ENCODE measurements around the gene IL22RA2. TPM values are rescaled to one million over a fixed set of nuclear protein-coding genes. Genes with fewer than 3 reads are reported as not detected.

Gene IL22RA2, protein sequence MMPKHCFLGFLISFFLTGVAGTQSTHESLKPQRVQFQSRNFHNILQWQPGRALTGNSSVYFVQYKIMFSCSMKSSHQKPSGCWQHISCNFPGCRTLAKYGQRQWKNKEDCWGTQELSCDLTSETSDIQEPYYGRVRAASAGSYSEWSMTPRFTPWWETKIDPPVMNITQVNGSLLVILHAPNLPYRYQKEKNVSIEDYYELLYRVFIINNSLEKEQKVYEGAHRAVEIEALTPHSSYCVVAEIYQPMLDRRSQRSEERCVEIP
- total RNA-seq (2016; rRNA removed; fragmentation: Illumina TruSeq; extraction: Trizol) (not detected in 2 replicates), polyA plus RNA-seq (2011; rRNA removed) (not detected in 2 replicates), polyA minus RNA-seq (2011; rRNA and poly(A)+ RNA removed; ENCODE audit: low replicate concordance) (not detected in 2 replicates), Bru-seq, nascent RNA (percentile 4 among the genes with signal in this experiment), BruChase-seq, experiment 1, labeled RNA remaining after a 6-hour chase (not detected), BruChase-seq, experiment 2, labeled RNA remaining after a 2-hour chase (percentile 4 among the genes with signal in this experiment)
- total RNA-seq (2016; cell fraction: cytosol; rRNA removed; fragmentation: Illumina TruSeq; extraction: Trizol; ENCODE audit: low read depth), result not detected in 2 replicates
- total RNA-seq (2016; cell fraction: insoluble cytoplasmic fraction; rRNA removed; fragmentation: Illumina TruSeq; extraction: Trizol), result not detected in 2 replicates
- not detected in 2 replicates for total RNA-seq (2016; cell fraction: membrane; rRNA removed; fragmentation: Illumina TruSeq; extraction: Trizol)
- total RNA-seq (2016; cell fraction: nucleus; rRNA removed; fragmentation: Illumina TruSeq; extraction: Trizol), result not detected in 2 replicates
- not detected in 2 replicates for polyA plus RNA-seq (2011; cell fraction: cytosol; rRNA removed)
- polyA plus RNA-seq (2011; cell fraction: nucleus; rRNA removed), result not detected in 2 replicates
- polyA plus RNA-seq (2012), result not detected in 2 replicates
- polyA plus RNA-seq (2016; cell fraction: cytosol; fragmentation: Illumina TruSeq; extraction: Trizol; ENCODE audit: low read depth), result not detected in 2 replicates
- polyA plus RNA-seq (2016; cell fraction: insoluble cytoplasmic fraction; fragmentation: Illumina TruSeq; extraction: Trizol; ENCODE audit: low read depth), result not detected in 2 replicates
- polyA plus RNA-seq (2016; cell fraction: membrane; fragmentation: Illumina TruSeq; extraction: Trizol; ENCODE audit: low read depth), result not detected in 2 replicates
- not detected in 2 replicates for polyA plus RNA-seq (2016; cell fraction: nucleus; fragmentation: Illumina TruSeq; extraction: Trizol; ENCODE audit: insufficient read depth, low read depth)
- polyA minus RNA-seq (2011; cell fraction: cytosol; rRNA and poly(A)+ RNA removed), result not detected in 2 replicates
- polyA minus RNA-seq (2011; cell fraction: nucleus; rRNA and poly(A)+ RNA removed), result not detected in 2 replicates
- long read RNA-seq, experiment 1, result 0 reads
- long read RNA-seq, experiment 2, result 0 reads

DNA sequence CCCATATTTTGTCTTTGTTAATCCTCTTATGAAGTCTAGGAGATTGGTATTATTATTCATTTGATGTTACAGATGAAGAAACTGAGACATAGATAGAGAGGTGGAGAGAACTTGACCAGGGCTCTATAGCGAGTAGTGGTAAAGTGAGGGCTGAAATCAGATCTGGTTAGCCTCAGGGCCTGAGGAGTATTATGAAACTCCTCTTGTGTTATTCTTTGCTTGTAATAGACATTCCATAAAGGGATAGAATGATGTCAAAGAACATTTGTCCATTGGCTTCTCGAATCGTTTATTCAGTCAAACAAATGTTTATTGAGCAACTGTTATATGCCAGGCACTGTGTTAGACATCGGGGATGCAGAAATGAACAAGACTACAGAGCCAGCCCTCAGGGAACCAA lies at the start of gene IL22RA2:
TSS of gene IL22RA2 (minus strand) at position 144 of the 400 bp plus-strand sequence. CDS start 11,895 bp downstream, outside the sequence.
- intact Hi-C loops (cut with micrococcal nuclease; ENCODE audit: unreplicated experiment), result no loop called here
- Histone ChIP-seq H3K36me3 (replicated peaks in 1 of 2; ENCODE audit: control insufficient read depth in 1 of 2, insufficient read depth in 2 of 2, low read length in 2 of 2) (no peaks in the 10 kb centered on the region), H2AFZ (ENCODE audit: low read length) (no peak within 1 kb of the TSS), H3K4me2 (ENCODE audit: low read depth, low read length) (no peak within 1 kb of the TSS), H3K79me2 (ENCODE audit: insufficient read depth, low read length) (no peaks in the 10 kb centered on the region), H4K20me1 (ENCODE audit: insufficient read depth, low read length) (no peaks in the 10 kb centered on the region), H3K27me3 (ENCODE audit: control insufficient read depth in 1 of 2, insufficient read depth in 2 of 2, low read length in 2 of 2) (peaks cover 0 to 22% of the 10 kb centered on the region in 2 experiments; a peak in 3 of 5 replicates), H3K4me3 (replicated peaks in 1 of 3; ENCODE audit: insufficient read depth in 1 of 3, low read depth in 2 of 3, low read length in 3 of 3) (no peak within 1 kb of the TSS), H3K9me3 (ENCODE audit: low read length) (0 out of 2 replicates have a peak, but pooled peaks cover 8% of the 10 kb centered on the region), H3K27ac (ENCODE audit: extremely low read length, insufficient read depth, low read length) (no peak within 1 kb of the TSS), H3K9ac (ENCODE audit: insufficient read depth, low read depth, low read length) (no peak within 1 kb of the TSS), H3K4me1 (ENCODE audit: insufficient read depth, low read length) (no peaks in the 10 kb centered on the region)
- ChIA-PET CTCF (ENCODE audit: low intra/inter-chr PET ratio, low total read pairs) (no interaction called here), POLR2A (no interaction called here)
- in situ Hi-C loops (cut with HindIII; ENCODE audit: extremely low pct_ligation_motif_present, low pct_unique_long_range_greater_than_20kb), result no loop called here
- no peak for TF ChIP-seq NBN (conservative IDR thresholded peaks at IDR 0.05)
- TF ChIP-seq MXI1 (IDR thresholded peaks at IDR 0.05; ENCODE audit: borderline replicate concordance, low read depth, low read length), result no peak
- TF ChIP-seq, protein P1, sequence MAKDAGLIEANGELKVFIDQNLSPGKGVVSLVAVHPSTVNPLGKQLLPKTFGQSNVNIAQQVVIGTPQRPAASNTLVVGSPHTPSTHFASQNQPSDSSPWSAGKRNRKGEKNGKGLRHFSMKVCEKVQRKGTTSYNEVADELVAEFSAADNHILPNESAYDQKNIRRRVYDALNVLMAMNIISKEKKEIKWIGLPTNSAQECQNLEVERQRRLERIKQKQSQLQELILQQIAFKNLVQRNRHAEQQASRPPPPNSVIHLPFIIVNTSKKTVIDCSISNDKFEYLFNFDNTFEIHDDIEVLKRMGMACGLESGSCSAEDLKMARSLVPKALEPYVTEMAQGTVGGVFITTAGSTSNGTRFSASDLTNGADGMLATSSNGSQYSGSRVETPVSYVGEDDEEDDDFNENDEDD (CRISPR knock-in tag; IDR thresholded peaks at IDR 0.05; ENCODE audit: borderline replicate concordance), result no peak
- no peak for TF ChIP-seq XBP1 (CRISPR knock-in tag; IDR thresholded peaks at IDR 0.05)
- no peak for TF ChIP-seq ARID2 (CRISPR knock-in tag; IDR thresholded peaks at IDR 0.05; ENCODE audit: borderline replicate concordance)
- TF ChIP-seq, protein P2, sequence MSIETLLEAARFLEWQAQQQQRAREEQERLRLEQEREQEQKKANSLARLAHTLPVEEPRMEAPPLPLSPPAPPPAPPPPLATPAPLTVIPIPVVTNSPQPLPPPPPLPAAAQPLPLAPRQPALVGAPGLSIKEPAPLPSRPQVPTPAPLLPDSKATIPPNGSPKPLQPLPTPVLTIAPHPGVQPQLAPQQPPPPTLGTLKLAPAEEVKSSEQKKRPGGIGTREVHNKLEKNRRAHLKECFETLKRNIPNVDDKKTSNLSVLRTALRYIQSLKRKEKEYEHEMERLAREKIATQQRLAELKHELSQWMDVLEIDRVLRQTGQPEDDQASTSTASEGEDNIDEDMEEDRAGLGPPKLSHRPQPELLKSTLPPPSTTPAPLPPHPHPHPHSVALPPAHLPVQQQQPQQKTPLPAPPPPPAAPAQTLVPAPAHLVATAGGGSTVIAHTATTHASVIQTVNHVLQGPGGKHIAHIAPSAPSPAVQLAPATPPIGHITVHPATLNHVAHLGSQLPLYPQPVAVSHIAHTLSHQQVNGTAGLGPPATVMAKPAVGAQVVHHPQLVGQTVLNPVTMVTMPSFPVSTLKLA (IDR thresholded peaks at IDR 0.05), result no peak
- TF ChIP-seq KLF9 (CRISPR knock-in tag; IDR thresholded peaks at IDR 0.05; ENCODE audit: low read depth), result no peak
- TF ChIP-seq KDM6A (CRISPR knock-in tag; IDR thresholded peaks at IDR 0.05; ENCODE audit: low read depth), result no peak
- TF ChIP-seq ZNF672 (CRISPR knock-in tag; IDR thresholded peaks at IDR 0.05), result no peak
- TF ChIP-seq HNRNPH1 (optimal IDR thresholded peaks at IDR 0.05; ENCODE audit: low read depth, low read length), result no peak
- TF ChIP-seq, protein P3, sequence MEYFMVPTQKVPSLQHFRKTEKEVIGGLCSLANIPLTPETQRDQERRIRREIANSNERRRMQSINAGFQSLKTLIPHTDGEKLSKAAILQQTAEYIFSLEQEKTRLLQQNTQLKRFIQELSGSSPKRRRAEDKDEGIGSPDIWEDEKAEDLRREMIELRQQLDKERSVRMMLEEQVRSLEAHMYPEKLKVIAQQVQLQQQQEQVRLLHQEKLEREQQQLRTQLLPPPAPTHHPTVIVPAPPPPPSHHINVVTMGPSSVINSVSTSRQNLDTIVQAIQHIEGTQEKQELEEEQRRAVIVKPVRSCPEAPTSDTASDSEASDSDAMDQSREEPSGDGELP (IDR thresholded peaks at IDR 0.05; ENCODE audit: borderline replicate concordance, low read depth), result no peak
- TF ChIP-seq ZNF10 (CRISPR knock-in tag; IDR thresholded peaks at IDR 0.05; ENCODE audit: borderline replicate concordance, low read depth), result no peak
- TF ChIP-seq ZNF616 (CRISPR knock-in tag; IDR thresholded peaks at IDR 0.05; ENCODE audit: low read depth), result no peak
- no peak for TF ChIP-seq ZKSCAN8 (CRISPR knock-in tag; IDR thresholded peaks at IDR 0.05; ENCODE audit: borderline replicate concordance)
- BruUV-seq (replicated peaks), result no TSS peak
- whole genome bisulfite sequencing (ENCODE audit: low lambda C conversion rate), result 18% methylated on average over 4 of the region's 4 CpGs
- no peak for FAIRE-seq
- no peak for DNase-seq (ENCODE audit: low spot score)
- no peak for ATAC-seq

Data from HepG2 (cell line).